ENCODE measurements around the gene C2CD2.

GRCh38 chr21:41941941-41942340 is 11.9 kb downstream of the C2CD2 start:
- TF ChIP-seq, protein P1, sequence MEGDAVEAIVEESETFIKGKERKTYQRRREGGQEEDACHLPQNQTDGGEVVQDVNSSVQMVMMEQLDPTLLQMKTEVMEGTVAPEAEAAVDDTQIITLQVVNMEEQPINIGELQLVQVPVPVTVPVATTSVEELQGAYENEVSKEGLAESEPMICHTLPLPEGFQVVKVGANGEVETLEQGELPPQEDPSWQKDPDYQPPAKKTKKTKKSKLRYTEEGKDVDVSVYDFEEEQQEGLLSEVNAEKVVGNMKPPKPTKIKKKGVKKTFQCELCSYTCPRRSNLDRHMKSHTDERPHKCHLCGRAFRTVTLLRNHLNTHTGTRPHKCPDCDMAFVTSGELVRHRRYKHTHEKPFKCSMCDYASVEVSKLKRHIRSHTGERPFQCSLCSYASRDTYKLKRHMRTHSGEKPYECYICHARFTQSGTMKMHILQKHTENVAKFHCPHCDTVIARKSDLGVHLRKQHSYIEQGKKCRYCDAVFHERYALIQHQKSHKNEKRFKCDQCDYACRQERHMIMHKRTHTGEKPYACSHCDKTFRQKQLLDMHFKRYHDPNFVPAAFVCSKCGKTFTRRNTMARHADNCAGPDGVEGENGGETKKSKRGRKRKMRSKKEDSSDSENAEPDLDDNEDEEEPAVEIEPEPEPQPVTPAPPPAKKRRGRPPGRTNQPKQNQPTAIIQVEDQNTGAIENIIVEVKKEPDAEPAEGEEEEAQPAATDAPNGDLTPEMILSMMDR (conservative IDR thresholded peaks at IDR 0.05 in 1 of 2, IDR thresholded peaks at IDR 0.05 in 1 of 2; ENCODE audit: low read depth in 1 of 2, low read length in 2 of 2), result no peak
- no peak for TF ChIP-seq EZH2 (IDR thresholded peaks at IDR 0.05; ENCODE audit: low read length, missing control alignments)
